Urothelium cell line (cell line): ENCODE results near the gene METTL14.
"Not testable (repeated sequence)": the region's sequence is repeated elsewhere in the genome, so short reads cannot be mapped to it uniquely, and the experiment has no call there.

ENCODE experiments used
- DNase-seq: peaks from one replicate; pipeline ENCODE4 v3.0.0; 2011; ENCODE audit warnings: low spot score, mixed read lengths
- FAIRE-seq: peaks from 2 replicates; lab custom pipeline; 2011; peaks lifted over from hg19 to GRCh38; lab: Jason Lieb, UNC

METTL14 gene

DNA sequence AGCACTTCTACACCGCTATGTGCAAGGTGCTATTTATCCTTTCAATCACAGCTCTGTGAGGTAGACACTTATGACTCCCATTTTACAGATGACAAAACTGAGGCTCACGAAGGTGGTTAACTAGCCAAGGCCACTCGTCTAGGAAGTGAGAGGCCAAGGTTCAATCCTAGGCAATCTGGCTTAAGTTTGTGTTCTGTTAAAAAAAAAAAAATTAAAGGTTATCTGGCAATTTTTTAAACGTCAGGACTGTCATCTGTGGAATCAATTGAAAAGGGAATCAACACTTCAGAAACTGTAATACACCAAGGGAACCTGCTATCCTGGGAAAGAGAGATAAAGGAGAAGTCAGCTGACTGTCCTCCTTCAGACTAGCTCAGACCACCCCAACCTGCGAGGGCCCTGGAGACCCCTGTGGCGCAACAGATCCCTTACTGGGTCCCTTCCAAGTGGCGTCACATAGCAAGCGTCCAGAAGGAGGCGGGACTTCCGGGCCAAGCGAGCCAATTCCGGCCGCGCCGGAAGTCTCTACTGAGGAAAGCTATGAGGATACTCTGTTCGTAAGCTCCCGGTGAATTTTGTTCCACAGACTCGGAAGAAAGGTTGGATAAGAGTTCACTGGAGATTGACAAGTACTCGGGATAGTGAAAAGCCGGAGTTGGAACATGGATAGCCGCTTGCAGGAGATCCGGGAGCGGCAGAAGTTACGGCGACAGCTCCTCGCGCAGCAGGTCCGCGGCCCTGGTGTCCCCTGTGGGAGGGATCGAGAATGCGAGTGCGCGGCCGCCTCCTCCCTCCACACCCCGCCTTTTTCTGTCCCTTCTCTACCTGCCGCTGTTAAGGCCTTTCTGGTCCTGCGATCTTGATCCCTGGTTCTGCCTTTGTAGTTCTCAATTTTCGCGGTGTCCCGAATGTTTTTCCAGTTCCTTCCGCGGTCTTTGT, at the start of gene METTL14:
TSS of gene METTL14 (plus strand) at position 520 of the 939 bp plus-strand sequence. CDS start at position 663, 143 bp downstream.
- peak; percentile 87 for DNase-seq
- FAIRE-seq = no peak

- not testable (repeated sequence) for DNase-seq, FAIRE-seq
These were observed 49.1 kb upstream of the METTL14 start for GRCh38 chr4:118636126-118636525.

GRCh38 chr4:118664665-118665064, 20.5 kb upstream of the METTL14 start:
- not testable (repeated sequence) for DNase-seq, FAIRE-seq

DNA sequence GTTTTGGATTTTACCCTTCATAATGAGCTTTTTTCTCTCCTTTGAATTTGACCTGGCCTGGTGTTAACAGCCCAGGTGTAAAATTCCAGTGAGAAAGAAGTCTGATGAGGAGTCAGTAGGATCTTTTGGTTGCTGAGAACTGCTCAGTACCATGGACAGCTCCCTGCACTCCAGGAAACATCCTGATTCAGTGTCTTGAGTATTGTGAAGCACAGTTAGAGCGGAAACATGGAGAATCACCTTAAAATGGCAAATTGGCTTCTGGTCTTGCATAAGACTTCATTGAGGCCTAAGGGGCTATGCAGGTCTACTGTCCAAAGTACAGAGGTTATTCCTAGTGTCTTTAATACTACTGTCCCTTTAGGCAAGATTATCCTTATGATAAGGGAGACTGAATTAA, 16.0 kb upstream of the METTL14 start:
- peak; percentile 41 for DNase-seq
- not testable (repeated sequence) for FAIRE-seq

DNA sequence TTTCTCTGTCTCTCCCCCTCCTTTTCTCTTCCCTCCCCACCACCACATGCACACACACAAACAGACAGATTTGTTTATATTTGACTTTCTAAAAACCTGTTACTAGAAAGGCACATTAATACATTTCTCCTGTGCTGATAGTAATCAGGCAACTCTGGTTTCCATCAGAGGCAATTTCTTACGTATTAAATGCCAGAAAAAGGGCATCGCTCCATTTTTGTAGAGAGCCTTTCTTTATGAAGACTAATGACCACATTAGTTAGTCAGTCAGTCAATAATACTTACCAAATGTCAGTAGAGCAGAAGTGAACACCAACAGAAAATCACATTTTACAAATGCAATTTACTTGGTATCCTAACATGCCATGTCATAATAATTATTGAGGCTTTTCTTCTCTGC, 14.2 kb upstream of the METTL14 start:
- DNase-seq, FAIRE-seq: not testable (repeated sequence)

DNA sequence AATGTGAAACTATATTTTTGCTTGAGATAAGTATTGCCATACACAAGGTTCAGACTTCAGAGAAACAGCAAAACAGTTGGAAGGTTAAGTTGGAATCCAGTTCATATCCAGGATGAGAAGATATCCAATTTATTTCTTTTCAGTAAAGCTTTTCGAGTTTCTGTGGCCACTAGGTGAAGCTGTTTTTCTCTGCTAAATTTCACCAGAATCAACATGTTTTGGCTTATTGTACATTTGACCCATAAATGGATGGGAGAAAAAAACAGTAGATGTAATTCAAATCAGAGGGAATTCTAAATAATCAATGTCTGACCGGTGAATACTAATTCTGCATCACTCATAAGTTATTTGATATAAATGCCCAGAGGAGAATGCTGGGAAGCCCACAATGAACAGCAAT, 9.1 kb upstream of the METTL14 start:
- no peak for FAIRE-seq
- DNase-seq = no peak

GRCh38 chr4:118680808-118681207, 4.4 kb upstream of the METTL14 start:
- DNase-seq (no peak), FAIRE-seq (no peak)

- DNase-seq (peak; percentile 20), FAIRE-seq (no peak)
These were observed 2.3 kb upstream of the METTL14 start for GRCh38 chr4:118682928-118683327.

GRCh38 chr4:118683513-118683912, 1.7 kb upstream of the METTL14 start:
- DNase-seq = peak; percentile 31
- no peak for FAIRE-seq

- no peak for FAIRE-seq
- DNase-seq = no peak
These were observed 17.9 kb downstream of the METTL14 start for GRCh38 chr4:118703118-118703517.

DNA sequence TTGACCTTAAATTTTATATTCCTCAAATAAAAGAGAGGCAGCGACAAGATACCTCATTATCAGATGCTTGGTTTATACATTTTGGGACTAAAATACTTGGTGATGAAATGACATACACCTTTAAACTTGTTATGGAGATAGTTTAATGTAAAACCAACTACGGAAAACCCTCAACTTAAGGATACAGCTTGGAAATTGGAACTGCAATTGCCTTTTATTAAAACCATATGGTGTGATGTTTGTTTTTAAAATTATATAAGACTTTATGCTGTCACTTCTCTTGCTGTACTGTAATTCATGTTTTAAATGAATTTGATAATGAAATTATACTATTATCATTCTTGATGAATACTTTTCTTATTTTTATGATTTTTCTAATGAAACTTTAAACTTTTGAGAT, 25.9 kb downstream of the METTL14 start:
- no peak for FAIRE-seq
- DNase-seq = no peak

GRCh38 chr4:118712872-118713271, 27.7 kb downstream of the METTL14 start:
- DNase-seq = no peak
- FAIRE-seq = no peak

- DNase-seq (no peak), FAIRE-seq (no peak)
These were observed 29.5 kb downstream of the METTL14 start for GRCh38 chr4:118714682-118715081.

DNA sequence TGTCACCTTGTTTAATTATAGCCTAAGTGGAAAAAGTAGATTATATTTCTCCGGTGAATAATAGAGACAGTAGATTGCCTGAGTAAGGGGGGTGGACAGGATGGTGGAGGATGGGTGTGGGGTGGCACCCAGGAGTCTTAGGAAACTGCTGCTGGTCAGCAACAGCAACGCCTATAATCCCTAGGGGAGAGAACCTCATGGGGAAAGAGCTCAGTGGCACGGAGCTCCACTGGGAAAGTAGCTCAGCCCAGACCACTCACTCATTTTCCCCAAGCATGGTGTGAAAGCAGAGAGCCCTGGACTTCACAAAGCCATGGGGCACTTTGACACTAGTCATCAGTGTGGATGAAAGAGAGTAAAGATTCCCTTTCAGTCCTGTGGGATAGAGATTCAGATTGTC, 31.1 kb downstream of the METTL14 start:
- no peak for DNase-seq
- FAIRE-seq = no peak

DNA sequence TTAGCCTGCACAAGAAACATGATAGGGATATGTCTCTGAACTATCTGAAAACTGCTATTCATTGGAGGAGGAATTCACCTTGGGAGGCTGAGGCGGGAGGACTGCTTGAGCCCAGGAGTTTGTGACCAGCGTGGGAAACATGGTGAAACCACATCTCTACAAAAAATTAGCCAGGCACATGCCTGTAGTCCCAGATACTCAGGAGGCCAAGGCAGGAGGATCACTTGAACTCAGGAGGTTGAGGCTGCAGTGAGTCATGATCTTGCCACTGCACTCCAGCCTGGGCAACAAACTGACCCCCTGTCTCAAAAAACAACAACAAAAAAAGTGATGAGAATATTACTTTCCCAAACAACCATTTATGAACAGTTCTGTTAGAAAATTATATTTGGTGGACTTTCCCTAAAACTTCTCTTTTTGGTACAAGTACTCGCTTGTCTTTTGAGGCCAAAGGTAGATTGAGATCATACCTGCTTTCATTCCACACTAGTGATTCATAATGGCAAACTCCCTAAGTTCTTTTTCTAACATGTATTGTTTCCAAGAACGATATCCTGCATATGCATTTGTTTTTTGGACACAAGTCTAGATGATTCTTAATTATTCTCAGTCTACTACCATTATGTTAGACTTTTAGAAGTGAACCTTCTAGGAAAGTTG, 33.4 kb downstream of the METTL14 start:
- DNase-seq (no peak), FAIRE-seq (no peak)

DNA sequence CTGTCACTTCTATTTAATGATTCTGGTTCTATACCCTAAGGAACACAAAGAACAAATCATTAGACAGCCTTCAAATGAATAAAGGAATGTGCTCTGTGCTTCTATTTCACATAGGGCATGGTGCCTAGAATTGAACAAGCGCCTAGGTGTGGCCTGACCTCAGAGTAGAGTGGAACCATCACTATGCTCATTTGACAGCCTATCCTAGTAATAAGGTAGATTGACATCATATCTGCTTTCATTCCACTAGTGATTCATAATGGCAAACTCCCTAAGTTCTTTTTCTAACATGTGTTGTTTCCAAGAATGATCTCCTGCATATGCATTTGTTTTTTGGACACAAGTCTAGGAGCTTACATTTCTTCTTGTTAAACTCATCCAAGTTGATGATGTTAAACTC, 36.6 kb downstream of the METTL14 start:
- FAIRE-seq (no peak), DNase-seq (no peak)

DNA sequence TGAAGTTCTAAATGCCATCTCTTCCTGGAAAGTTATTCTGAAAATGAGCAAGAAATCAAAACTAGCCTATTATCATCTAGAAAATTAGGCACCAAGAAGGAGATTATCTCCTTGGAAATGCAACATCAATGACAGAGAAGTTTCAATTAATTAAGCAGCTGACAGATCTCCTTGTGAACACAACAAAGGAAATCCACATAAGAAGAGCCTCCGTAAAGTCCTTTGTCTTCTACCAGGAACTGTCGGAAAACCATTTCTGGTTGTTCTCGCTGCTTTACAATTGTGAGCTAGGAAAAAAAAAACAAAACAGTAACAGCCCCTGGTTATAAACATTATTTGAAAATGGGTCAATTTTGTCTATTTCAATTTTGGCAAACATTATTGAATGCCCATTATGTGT, 38.2 kb downstream of the METTL14 start:
- no peak for DNase-seq
- FAIRE-seq = no peak

DNA sequence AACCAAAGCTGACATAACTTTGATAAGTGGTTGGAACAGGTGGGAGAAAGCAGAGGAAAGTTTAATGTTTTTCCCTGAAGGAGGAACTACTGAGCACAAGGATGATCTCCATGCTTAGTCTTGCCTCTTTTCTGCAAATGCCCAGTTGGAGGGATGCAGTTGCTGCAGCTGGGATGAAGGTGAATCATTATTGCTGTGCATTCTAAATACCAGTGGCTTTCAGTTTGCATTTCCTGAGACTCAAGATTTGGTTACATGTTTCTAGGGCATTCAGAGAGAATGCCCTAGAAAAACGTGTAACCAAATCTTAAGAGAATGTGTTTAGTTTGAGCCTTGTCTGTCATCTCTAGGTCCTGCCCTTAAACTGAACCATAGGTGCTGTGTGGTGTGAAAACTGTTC, 42.2 kb downstream of the METTL14 start:
- DNase-seq (no peak), FAIRE-seq (no peak)

- FAIRE-seq (no peak), DNase-seq (no peak)
These were observed 44.4 kb downstream of the METTL14 start for GRCh38 chr4:118729287-118730286.

DNA sequence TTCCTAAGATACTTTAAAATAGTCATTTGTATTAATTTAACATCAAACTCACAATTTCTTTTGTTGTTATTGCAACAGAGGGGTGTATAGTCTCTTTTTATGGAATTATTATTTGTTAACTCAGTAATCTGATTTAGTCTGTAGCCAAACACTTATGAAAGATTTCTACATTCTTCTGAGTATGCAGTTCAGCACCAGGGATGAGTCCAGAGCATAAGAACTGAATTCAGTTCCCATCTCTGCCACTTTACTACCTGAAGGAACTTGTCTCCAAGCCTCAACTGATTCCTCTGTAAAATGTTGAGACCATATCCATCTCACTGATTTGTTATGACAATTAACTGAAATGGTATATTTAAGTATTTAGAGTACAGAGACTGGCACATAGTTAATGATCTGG, 45.5 kb downstream of the METTL14 start:
- FAIRE-seq = no peak
- DNase-seq = no peak
